H9 (cell line): ENCODE results near the gene TSPO2. TPM values are rescaled to one million over a fixed set of nuclear protein-coding genes. Genes with fewer than 3 reads are reported as not detected.

Source experiments
- DNase-seq: peaks from one replicate; pipeline ENCODE4 v3.0.0-alpha.2; 2017
- H2AFZ ChIP-seq: one replicate; pipeline ENCODE4 v1.6.1; 2013; ENCODE audit warnings: mild to moderate bottlenecking, low read length, control low read depth, moderate library complexity
- H2AK5ac ChIP-seq: 2 replicates; pipeline ENCODE4 v1.6.1; 2013; ENCODE audit warnings: low read length, control low read depth, mixed read lengths; ENCODE audit not compliant: insufficient read length
- H2BK120ac ChIP-seq: one replicate; pipeline ENCODE4 v1.6.1; 2013; ENCODE audit warnings: low read depth, mild to moderate bottlenecking, low read length, control low read depth, inconsistent platforms; ENCODE audit not compliant: poor library complexity, severe bottlenecking
- H2BK12ac ChIP-seq: 2 replicates; pipeline ENCODE4 v1.6.1; 2013; ENCODE audit warnings: low read length, control low read depth, mixed read lengths, low read depth; ENCODE audit not compliant: insufficient read length
- H2BK15ac ChIP-seq: 2 replicates; pipeline ENCODE4 v1.6.1; 2013; ENCODE audit warnings: low read depth, low read length, control low read depth
- H2BK20ac ChIP-seq: one replicate; pipeline ENCODE4 v1.6.1; 2013; ENCODE audit warnings: low read depth, mild to moderate bottlenecking, low read length, control low read depth, inconsistent platforms; ENCODE audit not compliant: poor library complexity, severe bottlenecking
- H2BK5ac ChIP-seq: 2 replicates; pipeline ENCODE4 v1.6.1; 2013; ENCODE audit warnings: low read length, control low read depth, mixed read lengths; ENCODE audit not compliant: insufficient read length
- H3K14ac ChIP-seq: 2 replicates; pipeline ENCODE4 v1.6.1; 2013; ENCODE audit warnings: low read length, control low read depth; ENCODE audit not compliant: insufficient read depth
- H3K18ac ChIP-seq: 2 replicates; pipeline ENCODE4 v1.6.1; 2013; ENCODE audit warnings: low read depth, mild to moderate bottlenecking, mixed read lengths, low read length, control low read depth; ENCODE audit not compliant: insufficient read length
- H3K23ac ChIP-seq: 2 replicates; pipeline ENCODE4 v1.6.1; 2013; ENCODE audit warnings: low read length, control low read depth, mixed read lengths, low read depth; ENCODE audit not compliant: insufficient read length
- H3K23me2 ChIP-seq: 2 replicates; pipeline ENCODE4 v1.6.1; 2013; ENCODE audit warnings: low read depth, mild to moderate bottlenecking, mixed read lengths, low read length, control low read depth; ENCODE audit not compliant: insufficient read length, poor library complexity, severe bottlenecking
- H3K27ac ChIP-seq: 2 replicates; pipeline ENCODE4 v1.5.1; 2013; ENCODE audit warnings: low read length, control low read depth, mixed read lengths, low read depth; ENCODE audit not compliant: insufficient read length
- H3K27me3 ChIP-seq: 2 replicates; pipeline ENCODE4 v1.6.1; 2013; ENCODE audit warnings: low read length, control low read depth, inconsistent platforms; ENCODE audit not compliant: insufficient read depth
- H3K4ac ChIP-seq: 2 replicates; pipeline ENCODE4 v1.6.1; 2013; ENCODE audit warnings: low read depth, mild to moderate bottlenecking, control low read depth, inconsistent platforms, low read length, moderate library complexity
- H3K4me1 ChIP-seq: 2 replicates; pipeline ENCODE4 v1.6.1; 2013; ENCODE audit warnings: low read length, control low read depth, inconsistent platforms; ENCODE audit not compliant: insufficient read depth
- H3K4me2 ChIP-seq: 2 replicates; pipeline ENCODE4 v1.6.1; 2013; ENCODE audit warnings: low read length, control low read depth, mixed read lengths; ENCODE audit not compliant: insufficient read length, insufficient read depth
- H3K56ac ChIP-seq: 2 replicates; pipeline ENCODE4 v1.6.1; 2013; ENCODE audit warnings: low read depth, mild to moderate bottlenecking, mixed read lengths, low read length, control low read depth; ENCODE audit not compliant: insufficient read length
- H3K79me1 ChIP-seq: 2 replicates; pipeline ENCODE4 v1.6.1; 2013; ENCODE audit warnings: low read depth, mild to moderate bottlenecking, moderate library complexity, low read length, control low read depth, inconsistent platforms; ENCODE audit not compliant: insufficient read depth, poor library complexity, severe bottlenecking
- H3K79me2 ChIP-seq: 2 replicates; pipeline ENCODE4 v1.6.1; 2013; ENCODE audit warnings: low read length, control low read depth, inconsistent platforms; ENCODE audit not compliant: insufficient read depth
- H3K9ac ChIP-seq: 2 replicates; pipeline ENCODE4 v1.6.1; 2013; ENCODE audit warnings: low read length, control low read depth, mixed read lengths; ENCODE audit not compliant: insufficient read length; ENCODE audit errors: extremely low read depth
- H3K9me3 ChIP-seq: one replicate; pipeline ENCODE4 v1.6.1; 2013; ENCODE audit warnings: low read depth, low read length, inconsistent platforms; ENCODE audit not compliant: control insufficient read depth
- H3T11ph ChIP-seq: one replicate; pipeline ENCODE4 v1.6.1; 2013; ENCODE audit warnings: mild to moderate bottlenecking, low read length, control low read depth, inconsistent platforms
- H4K20me1 ChIP-seq: one replicate; pipeline ENCODE4 v1.6.1; 2013; ENCODE audit not compliant: control insufficient read depth, insufficient read length, insufficient read depth
- H4K5ac ChIP-seq: 2 replicates; pipeline ENCODE4 v1.6.1; 2013; ENCODE audit warnings: low read depth, mild to moderate bottlenecking, mixed read lengths, low read length, control low read depth; ENCODE audit not compliant: insufficient read length
- H4K8ac ChIP-seq: replicated peaks from 2 replicates; pipeline ENCODE4 v1.6.1; 2013; ENCODE audit warnings: low read length, control low read depth, mixed read lengths, low read depth; ENCODE audit not compliant: insufficient read length
- H4K91ac ChIP-seq: 2 replicates; pipeline ENCODE4 v1.6.1; 2013; ENCODE audit warnings: low read depth, mild to moderate bottlenecking, moderate library complexity, mixed read lengths, low read length, control low read depth; ENCODE audit not compliant: insufficient read length
- H3K27ac Mint-ChIP-seq, 3 experiments: 2 replicates in 2 of 3; 3 replicates in 1 of 3; pipeline ENCODE4 v1.8.0; 2020 to 2021; ENCODE audit warnings: mixed read lengths in 3 of 3, mild to moderate bottlenecking in 1 of 3, moderate library complexity in 1 of 3
- H3K27me3 Mint-ChIP-seq: 2 replicates; pipeline ENCODE4 v1.8.0; 2021; ENCODE audit warnings: low read depth, mild to moderate bottlenecking, moderate library complexity, mixed read lengths
- H3K36me3 Mint-ChIP-seq, 3 experiments: 2 replicates in 2 of 3; 3 replicates in 1 of 3; pipeline ENCODE4 v1.8.0; 2020 to 2021; ENCODE audit warnings: low read depth in 3 of 3, mixed read lengths in 3 of 3; ENCODE audit not compliant: insufficient read depth in 1 of 3
- H3K4me1 Mint-ChIP-seq, 2 experiments: 2 replicates each; pipeline ENCODE4 v1.8.0; 2020; ENCODE audit warnings: mixed read lengths in 2 of 2
- H3K4me3 Mint-ChIP-seq, 2 experiments: 2 replicates in 1 of 2; 3 replicates in 1 of 2; pipeline ENCODE4 v1.8.0; 2020 to 2021; ENCODE audit warnings: mild to moderate bottlenecking in 2 of 2, mixed read lengths in 2 of 2, moderate library complexity in 1 of 2
- H3K9me3 Mint-ChIP-seq, 2 experiments: 2 replicates in 1 of 2; 3 replicates in 1 of 2; pipeline ENCODE4 v1.8.0; 2020; ENCODE audit warnings: mild to moderate bottlenecking in 2 of 2, mixed read lengths in 2 of 2, moderate library complexity in 1 of 2
- CTCF ChIP-seq: fragments of 200-600 bp; sonication (generic); conservative IDR thresholded peaks from 3 replicates; pipeline ENCODE4 v1.8.0; 2021; ENCODE audit warnings: antibody characterized with exemption, mild to moderate bottlenecking
- WGBS: extraction: QIAGEN DNeasy Blood & Tissue Kit; methylation state at CpG from one replicate; pipeline ENCODE4 v1.1.7; 2013; ENCODE audit warnings: missing lambda C conversion rate, low lambda C conversion rate, mixed read lengths; ENCODE audit not compliant: insufficient read length; ENCODE audit errors: extremely low coverage; 5-methylcytosine and 5-hydroxymethylcytosine counted together
- total RNA-seq: library from RNA; stranded (reverse); gene quantifications from 2 replicates; pipeline ENCODE4 v1.2.1, GENCODE V29; 2021

Gene TSPO2
- total RNA-seq, 1 experiment from 2014 or later: not detected

GRCh38 chr6:41038205-41038604 lies 4.1 kb upstream of the TSPO2 start:
- Histone ChIP-seq H4K91ac (no peak overlapping the region), H3K4me1 (no peaks in the 10 kb centered on the region), H2BK5ac (no peak overlapping the region), H2BK120ac (no peak overlapping the region), H3K79me1 (no peaks in the 10 kb centered on the region), H3K9ac (no peak overlapping the region), H4K20me1 (no peaks in the 10 kb centered on the region), H3K27me3 (no peaks in the 10 kb centered on the region), H3K56ac (no peak overlapping the region), H3K79me2 (no peaks in the 10 kb centered on the region), H2BK12ac (no peak overlapping the region), H2AK5ac (no peak overlapping the region), H3K4me2 (no peak overlapping the region), H3K9me3 (no peaks in the 10 kb centered on the region), H3K18ac (no peak overlapping the region), H3T11ph (no peak overlapping the region), H4K5ac (no peak overlapping the region), H3K23me2 (no peaks in the 10 kb centered on the region), H2AFZ (no peak overlapping the region), H2BK20ac (no peak overlapping the region), H4K8ac (no peak overlapping the region), H2BK15ac (no peak overlapping the region), H3K23ac (no peak overlapping the region), H3K27ac (no peak overlapping the region), H3K4ac (no peak overlapping the region), H3K14ac (no peak overlapping the region)
- Mint-ChIP-seq H3K27me3 (no peaks in the 10 kb centered on the region; the same call in 1 of the 2 replicates), H3K4me1 (peaks cover 12 to 13% of the 10 kb centered on the region in 2 experiments), H3K36me3 (no peaks in the 10 kb centered on the region), H3K9me3 (no peaks in the 10 kb centered on the region; a peak in 1 of 5 replicates), H3K4me3 (no peak overlapping the region; a peak in 1 of 5 replicates), H3K27ac (no peak overlapping the region)
- TF ChIP-seq CTCF: no peak
- no CpG with 5 or more reads among the region's 3 CpGs for WGBS
- no peak for DNase-seq
